T-helper 2 cell treated with Interferon-gamma antibody and Interleukin-4, amounts not matched to agents 5 μg/mL and 100 μg/mL, for 36 hours (primary cell): ENCODE results near the gene PDGFB.

Experiments used
- DNase-seq: peaks from one replicate; pipeline ENCODE4 v3.0.0; 2021; ENCODE audit warnings: low spot score
- H3K27ac Mint-ChIP-seq: one replicate; pipeline ENCODE4 v1.8.0; 2021; ENCODE audit warnings: mild to moderate bottlenecking, mixed read lengths
- H3K27me3 Mint-ChIP-seq: one replicate; pipeline ENCODE4 v1.8.0; 2021; ENCODE audit warnings: low read depth, mixed read lengths
- H3K36me3 Mint-ChIP-seq: one replicate; pipeline ENCODE4 v1.8.0; 2021; ENCODE audit warnings: low read depth, mixed read lengths
- H3K4me1 Mint-ChIP-seq: one replicate; pipeline ENCODE4 v1.8.0; 2021; ENCODE audit warnings: low read depth, mixed read lengths
- H3K4me3 Mint-ChIP-seq: one replicate; pipeline ENCODE4 v1.8.0; 2022; ENCODE audit warnings: mild to moderate bottlenecking, moderate library complexity, mixed read lengths
- H3K9me3 Mint-ChIP-seq: one replicate; pipeline ENCODE4 v1.8.0; 2021; ENCODE audit warnings: mixed read lengths

Gene PDGFB

GRCh38 chr22:39234867-39235687 lies 9.7 kb downstream of the PDGFB start:
- H3K4me1 Mint-ChIP-seq: peaks cover 22% of the 10 kb centered on the region
- H3K9me3 Mint-ChIP-seq: no peaks in the 10 kb centered on the region
- H3K27me3 Mint-ChIP-seq: peaks cover 52% of the 10 kb centered on the region
- no peak overlapping the region for H3K4me3 Mint-ChIP-seq
- H3K36me3 Mint-ChIP-seq: no peaks in the 10 kb centered on the region
- DNase-seq: no peak
- H3K27ac Mint-ChIP-seq: no peak overlapping the region

- Mint-ChIP-seq H3K4me3 (no peak overlapping the region), H3K4me1 (peaks cover 22% of the 10 kb centered on the region)
Observed at GRCh38 chr22:39234472-39234787, 10.4 kb downstream of the PDGFB start.

DNA sequence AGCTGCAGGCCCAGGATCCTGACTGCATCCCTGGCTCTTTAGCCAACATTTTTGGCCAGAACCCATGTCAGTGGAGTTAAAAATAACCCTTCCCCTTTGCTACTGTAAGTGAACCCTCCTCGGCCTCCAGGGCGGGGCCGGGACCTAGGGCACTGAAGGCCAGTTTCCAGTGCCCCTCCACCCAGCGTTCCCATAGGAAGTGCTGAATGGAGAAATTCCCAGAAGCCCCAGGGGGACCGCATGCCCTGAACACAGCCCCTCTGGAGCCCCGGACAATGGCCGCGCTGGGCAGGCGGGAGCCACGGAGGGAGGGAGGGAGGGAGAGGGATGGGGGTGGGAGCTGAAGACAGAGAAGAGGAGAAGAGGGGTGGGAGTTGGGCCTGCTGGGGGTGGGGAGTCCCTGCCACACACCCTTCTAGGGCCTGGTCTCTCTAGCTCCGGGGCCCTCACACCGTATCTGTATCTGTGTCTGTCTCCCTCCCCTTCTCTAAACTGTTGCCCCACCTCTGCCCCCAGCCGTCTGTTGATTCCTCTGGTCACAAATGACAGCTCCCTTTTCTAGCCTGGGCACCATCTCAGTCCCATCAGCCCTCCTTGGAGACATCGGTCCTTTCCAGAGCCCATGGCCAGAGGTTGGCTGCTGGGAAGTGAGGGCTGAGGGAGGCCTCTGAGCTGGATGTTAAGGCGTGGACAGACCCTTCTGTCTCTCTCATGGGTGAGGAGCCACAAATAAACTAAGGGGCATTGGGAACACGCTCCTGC lies 10.9 kb downstream of the PDGFB start:
- peaks cover 56% of the 10 kb centered on the region for H3K27me3 Mint-ChIP-seq
- H3K4me1 Mint-ChIP-seq: peaks cover 22% of the 10 kb centered on the region
- H3K27ac Mint-ChIP-seq: no peak overlapping the region
- DNase-seq: no peak
- no peaks in the 10 kb centered on the region for H3K36me3 Mint-ChIP-seq
- H3K4me3 Mint-ChIP-seq: no peak overlapping the region
- no peaks in the 10 kb centered on the region for H3K9me3 Mint-ChIP-seq

More at GRCh38 chr22:39234472-39234787, 10.4 kb downstream of the PDGFB start:
- H3K9me3 Mint-ChIP-seq: no peaks in the 10 kb centered on the region
- DNase-seq: no peak
- H3K27me3 Mint-ChIP-seq: peaks cover 52% of the 10 kb centered on the region
- H3K27ac Mint-ChIP-seq: no peak overlapping the region
- no peaks in the 10 kb centered on the region for H3K36me3 Mint-ChIP-seq

DNA sequence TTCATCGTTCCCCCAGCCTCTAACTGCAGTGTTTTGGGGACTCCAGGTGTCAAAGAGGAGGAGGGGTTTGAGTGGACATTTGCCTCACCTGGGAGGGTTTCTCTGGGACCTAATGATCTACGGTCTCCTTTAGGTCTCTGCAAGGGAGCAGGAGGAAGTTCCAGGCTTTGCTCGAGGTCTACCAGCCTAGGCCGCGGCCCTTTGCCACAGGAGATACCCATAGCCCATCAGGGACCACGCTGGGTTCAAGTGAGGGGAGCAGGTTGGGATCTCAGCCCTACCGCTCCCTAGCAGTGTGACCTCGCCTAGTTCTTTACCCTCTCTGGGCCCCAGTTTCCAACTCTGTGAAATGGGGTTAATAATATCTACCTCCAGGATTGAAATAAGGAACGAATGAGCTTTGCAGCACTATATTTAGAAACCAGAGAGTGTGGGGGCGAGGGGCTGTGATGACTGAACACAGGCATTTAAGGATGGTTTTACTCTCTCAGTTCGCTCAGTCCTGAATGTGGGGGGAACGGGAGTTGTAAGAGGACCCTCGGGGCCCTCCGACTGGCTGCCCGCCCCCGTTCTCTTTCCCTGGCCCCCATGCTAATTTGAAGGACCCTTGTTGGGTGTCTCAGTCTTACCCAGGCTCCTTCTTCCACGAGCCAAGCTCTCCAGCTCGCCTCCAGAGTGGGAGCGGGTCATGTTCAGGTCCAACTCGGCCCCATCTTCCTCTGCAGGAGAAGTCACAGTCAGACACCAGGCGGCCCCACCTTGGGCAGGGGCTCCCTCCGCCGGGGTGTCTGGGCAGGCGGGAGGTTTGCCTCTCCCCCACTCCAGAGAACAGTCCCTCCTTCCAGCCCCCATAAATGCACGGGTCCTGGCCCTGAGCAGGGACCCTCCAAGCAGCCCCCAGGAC lies 11.7 kb downstream of the PDGFB start:
- Mint-ChIP-seq H3K27me3 (peaks cover 48% of the 10 kb centered on the region), H3K27ac (no peak overlapping the region), H3K9me3 (no peaks in the 10 kb centered on the region), H3K36me3 (no peaks in the 10 kb centered on the region), H3K4me1 (peaks cover 22% of the 10 kb centered on the region), H3K4me3 (no peak overlapping the region)
- no peak for DNase-seq

DNA sequence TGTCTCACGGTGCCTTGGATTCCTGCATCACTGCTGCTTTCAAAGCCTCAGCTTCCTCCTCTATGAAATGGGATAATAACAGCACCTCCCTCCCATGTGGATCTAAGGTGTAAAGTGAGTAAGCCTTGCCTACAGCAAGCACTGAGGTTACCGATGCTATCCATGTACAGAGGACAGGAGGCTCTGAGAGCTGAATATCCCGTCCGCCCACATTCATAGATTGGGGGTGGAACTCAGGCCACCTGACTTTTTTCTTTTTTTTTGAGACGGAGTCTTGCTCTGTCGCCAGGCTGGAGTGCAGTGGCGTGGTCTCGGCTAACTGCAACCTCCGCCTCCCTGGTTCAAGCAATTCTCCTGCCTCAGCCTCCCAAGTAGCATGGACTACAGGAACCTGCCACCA lies 12.5 kb downstream of the PDGFB start:
- H3K27me3 Mint-ChIP-seq: peaks cover 41% of the 10 kb centered on the region
- H3K4me1 Mint-ChIP-seq: peaks cover 18% of the 10 kb centered on the region
- no peaks in the 10 kb centered on the region for H3K9me3 Mint-ChIP-seq
- H3K4me3 Mint-ChIP-seq: no peak overlapping the region
- no peaks in the 10 kb centered on the region for H3K36me3 Mint-ChIP-seq
- H3K27ac Mint-ChIP-seq: no peak overlapping the region
- DNase-seq: no peak

DNA sequence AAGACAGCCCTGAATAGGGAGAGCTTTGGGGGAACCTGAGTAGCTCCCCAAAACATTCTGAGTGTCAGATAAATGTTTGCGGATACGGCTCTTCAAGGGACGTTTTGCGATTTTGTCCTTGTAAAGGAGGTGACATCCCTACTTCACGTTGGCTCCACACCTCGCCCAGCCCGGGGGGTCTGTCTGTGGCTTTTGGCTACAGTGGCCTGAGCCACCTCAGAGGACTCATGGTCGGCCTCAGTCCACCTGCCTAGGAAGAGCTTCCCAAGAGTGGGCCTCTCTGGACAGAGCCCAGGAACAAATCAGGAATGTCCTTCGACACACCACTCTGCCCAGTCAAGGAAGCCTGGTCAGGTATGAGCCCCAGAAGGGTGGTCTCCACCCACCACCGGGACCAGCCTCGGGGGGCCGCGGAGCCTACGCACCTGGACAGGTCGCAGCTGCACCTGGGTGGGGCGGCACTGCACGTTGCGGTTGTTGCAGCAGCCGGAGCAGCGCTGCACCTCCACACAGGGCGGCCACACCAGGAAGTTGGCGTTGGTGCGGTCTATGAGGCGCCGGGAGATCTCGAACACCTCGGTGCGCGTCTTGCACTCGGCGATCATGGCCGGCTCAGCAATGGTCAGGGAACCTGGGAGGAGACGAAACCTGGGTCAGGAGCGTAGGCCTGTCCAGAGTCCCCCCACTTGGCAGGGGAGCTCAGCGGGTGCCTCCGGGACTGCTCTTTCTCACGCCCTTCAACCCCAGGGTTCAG lies 13.4 kb downstream of the PDGFB start:
- Mint-ChIP-seq H3K4me1 (peaks cover 9% of the 10 kb centered on the region), H3K9me3 (no peaks in the 10 kb centered on the region), H3K36me3 (no peaks in the 10 kb centered on the region), H3K27me3 (peaks cover 33% of the 10 kb centered on the region), H3K4me3 (no peak overlapping the region), H3K27ac (no peak overlapping the region)
- DNase-seq: no peak

GRCh38 chr22:39230261-39231196 lies 14.3 kb downstream of the PDGFB start:
- Mint-ChIP-seq H3K4me3 (no peak overlapping the region), H3K9me3 (no peaks in the 10 kb centered on the region), H3K27me3 (peaks cover 27% of the 10 kb centered on the region), H3K4me1 (peaks cover under 1% of the 10 kb centered on the region), H3K36me3 (no peaks in the 10 kb centered on the region), H3K27ac (no peak overlapping the region)
- DNase-seq: no peak

GRCh38 chr22:39229688-39230260 lies 15.0 kb downstream of the PDGFB start:
- no peaks in the 10 kb centered on the region for H3K4me1 Mint-ChIP-seq
- H3K27me3 Mint-ChIP-seq: peaks cover 27% of the 10 kb centered on the region
- no peak for DNase-seq
- H3K4me3 Mint-ChIP-seq: no peak overlapping the region
- no peaks in the 10 kb centered on the region for H3K9me3 Mint-ChIP-seq
- H3K27ac Mint-ChIP-seq: no peak overlapping the region
- H3K36me3 Mint-ChIP-seq: no peaks in the 10 kb centered on the region

GRCh38 chr22:39229075-39229474 lies 15.7 kb downstream of the PDGFB start:
- Mint-ChIP-seq H3K4me3 (no peak overlapping the region), H3K4me1 (no peaks in the 10 kb centered on the region), H3K27ac (no peak overlapping the region), H3K27me3 (peaks cover 21% of the 10 kb centered on the region), H3K9me3 (no peaks in the 10 kb centered on the region), H3K36me3 (no peaks in the 10 kb centered on the region)
- DNase-seq: no peak

GRCh38 chr22:39227542-39228272 lies 17.1 kb downstream of the PDGFB start:
- Mint-ChIP-seq H3K27ac (no peak overlapping the region), H3K4me3 (no peak overlapping the region), H3K36me3 (no peaks in the 10 kb centered on the region)

DNA sequence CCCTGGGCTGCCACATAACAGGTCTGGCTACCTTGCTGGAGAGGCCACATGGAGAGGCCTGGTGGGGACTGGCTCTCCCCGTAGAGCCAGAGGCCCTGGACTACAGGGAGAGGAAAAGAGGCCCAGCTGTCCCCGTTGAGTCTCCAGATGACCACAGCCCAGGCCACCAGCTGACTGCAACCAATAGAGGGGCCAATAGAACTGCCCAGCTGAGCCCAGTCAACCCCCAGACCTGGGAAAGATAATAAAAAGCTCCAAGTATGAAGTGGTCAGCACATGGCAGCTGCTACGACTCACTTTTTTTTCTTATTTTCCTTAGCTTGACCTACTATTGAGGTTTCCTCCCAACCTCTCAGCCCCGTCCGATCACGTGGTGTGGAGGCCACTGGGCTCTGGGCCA lies 18.4 kb downstream of the PDGFB start:
- H3K4me3 Mint-ChIP-seq: no peak overlapping the region
- no peaks in the 10 kb centered on the region for H3K9me3 Mint-ChIP-seq
- no peak for DNase-seq
- H3K27me3 Mint-ChIP-seq: peaks cover 21% of the 10 kb centered on the region
- H3K27ac Mint-ChIP-seq: no peak overlapping the region
- H3K4me1 Mint-ChIP-seq: no peaks in the 10 kb centered on the region
- H3K36me3 Mint-ChIP-seq: no peaks in the 10 kb centered on the region

More at GRCh38 chr22:39227542-39228272, 17.1 kb downstream of the PDGFB start:
- Mint-ChIP-seq H3K27me3 (peaks cover 20% of the 10 kb centered on the region), H3K9me3 (no peaks in the 10 kb centered on the region), H3K4me1 (no peaks in the 10 kb centered on the region)
- no peak for DNase-seq

- DNase-seq: no peak
- Mint-ChIP-seq H3K4me3 (no peak overlapping the region), H3K27me3 (peaks cover 16% of the 10 kb centered on the region), H3K27ac (no peak overlapping the region), H3K4me1 (no peaks in the 10 kb centered on the region), H3K9me3 (no peaks in the 10 kb centered on the region), H3K36me3 (no peaks in the 10 kb centered on the region)
Observed at GRCh38 chr22:39225591-39225990, 19.2 kb downstream of the PDGFB start.
